H9 (cell line): Measurements from ENCODE around the gene MOBP. TPM values are rescaled to one million over a fixed set of nuclear protein-coding genes. Genes with fewer than 3 reads are reported as not detected.

ENCODE experiments used
- DNase-seq: peaks from one replicate; pipeline ENCODE4 v3.0.0-alpha.2; 2017
- H2AFZ ChIP-seq: one replicate; pipeline ENCODE4 v1.6.1; 2013; ENCODE audit warnings: mild to moderate bottlenecking, low read length, control low read depth, moderate library complexity
- H2AK5ac ChIP-seq: 2 replicates; pipeline ENCODE4 v1.6.1; 2013; ENCODE audit warnings: low read length, control low read depth, mixed read lengths; ENCODE audit not compliant: insufficient read length
- H2BK120ac ChIP-seq: one replicate; pipeline ENCODE4 v1.6.1; 2013; ENCODE audit warnings: low read depth, mild to moderate bottlenecking, low read length, control low read depth, inconsistent platforms; ENCODE audit not compliant: poor library complexity, severe bottlenecking
- H2BK12ac ChIP-seq: 2 replicates; pipeline ENCODE4 v1.6.1; 2013; ENCODE audit warnings: low read length, control low read depth, mixed read lengths, low read depth; ENCODE audit not compliant: insufficient read length
- H2BK15ac ChIP-seq: 2 replicates; pipeline ENCODE4 v1.6.1; 2013; ENCODE audit warnings: low read depth, low read length, control low read depth
- H2BK20ac ChIP-seq: one replicate; pipeline ENCODE4 v1.6.1; 2013; ENCODE audit warnings: low read depth, mild to moderate bottlenecking, low read length, control low read depth, inconsistent platforms; ENCODE audit not compliant: poor library complexity, severe bottlenecking
- H2BK5ac ChIP-seq: 2 replicates; pipeline ENCODE4 v1.6.1; 2013; ENCODE audit warnings: low read length, control low read depth, mixed read lengths; ENCODE audit not compliant: insufficient read length
- H3K14ac ChIP-seq: 2 replicates; pipeline ENCODE4 v1.6.1; 2013; ENCODE audit warnings: low read length, control low read depth; ENCODE audit not compliant: insufficient read depth
- H3K18ac ChIP-seq: 2 replicates; pipeline ENCODE4 v1.6.1; 2013; ENCODE audit warnings: low read depth, mild to moderate bottlenecking, mixed read lengths, low read length, control low read depth; ENCODE audit not compliant: insufficient read length
- H3K23ac ChIP-seq: 2 replicates; pipeline ENCODE4 v1.6.1; 2013; ENCODE audit warnings: low read length, control low read depth, mixed read lengths, low read depth; ENCODE audit not compliant: insufficient read length
- H3K23me2 ChIP-seq: 2 replicates; pipeline ENCODE4 v1.6.1; 2013; ENCODE audit warnings: low read depth, mild to moderate bottlenecking, mixed read lengths, low read length, control low read depth; ENCODE audit not compliant: insufficient read length, poor library complexity, severe bottlenecking
- H3K27ac ChIP-seq: 2 replicates; pipeline ENCODE4 v1.5.1; 2013; ENCODE audit warnings: low read length, control low read depth, mixed read lengths, low read depth; ENCODE audit not compliant: insufficient read length
- H3K27me3 ChIP-seq: 2 replicates; pipeline ENCODE4 v1.6.1; 2013; ENCODE audit warnings: low read length, control low read depth, inconsistent platforms; ENCODE audit not compliant: insufficient read depth
- H3K4ac ChIP-seq: 2 replicates; pipeline ENCODE4 v1.6.1; 2013; ENCODE audit warnings: low read depth, mild to moderate bottlenecking, control low read depth, inconsistent platforms, low read length, moderate library complexity
- H3K4me1 ChIP-seq: 2 replicates; pipeline ENCODE4 v1.6.1; 2013; ENCODE audit warnings: low read length, control low read depth, inconsistent platforms; ENCODE audit not compliant: insufficient read depth
- H3K4me2 ChIP-seq: 2 replicates; pipeline ENCODE4 v1.6.1; 2013; ENCODE audit warnings: low read length, control low read depth, mixed read lengths; ENCODE audit not compliant: insufficient read length, insufficient read depth
- H3K56ac ChIP-seq: 2 replicates; pipeline ENCODE4 v1.6.1; 2013; ENCODE audit warnings: low read depth, mild to moderate bottlenecking, mixed read lengths, low read length, control low read depth; ENCODE audit not compliant: insufficient read length
- H3K79me1 ChIP-seq: 2 replicates; pipeline ENCODE4 v1.6.1; 2013; ENCODE audit warnings: low read depth, mild to moderate bottlenecking, moderate library complexity, low read length, control low read depth, inconsistent platforms; ENCODE audit not compliant: insufficient read depth, poor library complexity, severe bottlenecking
- H3K79me2 ChIP-seq: 2 replicates; pipeline ENCODE4 v1.6.1; 2013; ENCODE audit warnings: low read length, control low read depth, inconsistent platforms; ENCODE audit not compliant: insufficient read depth
- H3K9ac ChIP-seq: 2 replicates; pipeline ENCODE4 v1.6.1; 2013; ENCODE audit warnings: low read length, control low read depth, mixed read lengths; ENCODE audit not compliant: insufficient read length; ENCODE audit errors: extremely low read depth
- H3K9me3 ChIP-seq: one replicate; pipeline ENCODE4 v1.6.1; 2013; ENCODE audit warnings: low read depth, low read length, inconsistent platforms; ENCODE audit not compliant: control insufficient read depth
- H3T11ph ChIP-seq: one replicate; pipeline ENCODE4 v1.6.1; 2013; ENCODE audit warnings: mild to moderate bottlenecking, low read length, control low read depth, inconsistent platforms
- H4K20me1 ChIP-seq: one replicate; pipeline ENCODE4 v1.6.1; 2013; ENCODE audit not compliant: control insufficient read depth, insufficient read length, insufficient read depth
- H4K5ac ChIP-seq: 2 replicates; pipeline ENCODE4 v1.6.1; 2013; ENCODE audit warnings: low read depth, mild to moderate bottlenecking, mixed read lengths, low read length, control low read depth; ENCODE audit not compliant: insufficient read length
- H4K8ac ChIP-seq: replicated peaks from 2 replicates; pipeline ENCODE4 v1.6.1; 2013; ENCODE audit warnings: low read length, control low read depth, mixed read lengths, low read depth; ENCODE audit not compliant: insufficient read length
- H4K91ac ChIP-seq: 2 replicates; pipeline ENCODE4 v1.6.1; 2013; ENCODE audit warnings: low read depth, mild to moderate bottlenecking, moderate library complexity, mixed read lengths, low read length, control low read depth; ENCODE audit not compliant: insufficient read length
- H3K27ac Mint-ChIP-seq, 3 experiments: 2 replicates in 2 of 3; 3 replicates in 1 of 3; pipeline ENCODE4 v1.8.0; 2020 to 2021; ENCODE audit warnings: mixed read lengths in 3 of 3, mild to moderate bottlenecking in 1 of 3, moderate library complexity in 1 of 3
- H3K27me3 Mint-ChIP-seq: 2 replicates; pipeline ENCODE4 v1.8.0; 2021; ENCODE audit warnings: low read depth, mild to moderate bottlenecking, moderate library complexity, mixed read lengths
- H3K36me3 Mint-ChIP-seq, 3 experiments: 2 replicates in 2 of 3; 3 replicates in 1 of 3; pipeline ENCODE4 v1.8.0; 2020 to 2021; ENCODE audit warnings: low read depth in 3 of 3, mixed read lengths in 3 of 3; ENCODE audit not compliant: insufficient read depth in 1 of 3
- H3K4me1 Mint-ChIP-seq, 2 experiments: 2 replicates each; pipeline ENCODE4 v1.8.0; 2020; ENCODE audit warnings: mixed read lengths in 2 of 2
- H3K4me3 Mint-ChIP-seq, 2 experiments: 2 replicates in 1 of 2; 3 replicates in 1 of 2; pipeline ENCODE4 v1.8.0; 2020 to 2021; ENCODE audit warnings: mild to moderate bottlenecking in 2 of 2, mixed read lengths in 2 of 2, moderate library complexity in 1 of 2
- H3K9me3 Mint-ChIP-seq, 2 experiments: 2 replicates in 1 of 2; 3 replicates in 1 of 2; pipeline ENCODE4 v1.8.0; 2020; ENCODE audit warnings: mild to moderate bottlenecking in 2 of 2, mixed read lengths in 2 of 2, moderate library complexity in 1 of 2
- WGBS: extraction: QIAGEN DNeasy Blood & Tissue Kit; methylation state at CpG from one replicate; pipeline ENCODE4 v1.1.7; 2013; ENCODE audit warnings: missing lambda C conversion rate, low lambda C conversion rate, mixed read lengths; ENCODE audit not compliant: insufficient read length; ENCODE audit errors: extremely low coverage; 5-methylcytosine and 5-hydroxymethylcytosine counted together
- total RNA-seq: library from RNA; stranded (reverse); gene quantifications from 2 replicates; pipeline ENCODE4 v1.2.1, GENCODE V29; 2021
- TF ChIP-seq, protein P1 (sequence below): fragments of 200-600 bp; sonication (generic); conservative IDR thresholded peaks from 3 replicates; pipeline ENCODE4 v1.8.0; 2021; ENCODE audit warnings: antibody characterized with exemption, mild to moderate bottlenecking

The MOBP gene
- total RNA-seq, 1 experiment from 2014 or later = not detected

DNA sequence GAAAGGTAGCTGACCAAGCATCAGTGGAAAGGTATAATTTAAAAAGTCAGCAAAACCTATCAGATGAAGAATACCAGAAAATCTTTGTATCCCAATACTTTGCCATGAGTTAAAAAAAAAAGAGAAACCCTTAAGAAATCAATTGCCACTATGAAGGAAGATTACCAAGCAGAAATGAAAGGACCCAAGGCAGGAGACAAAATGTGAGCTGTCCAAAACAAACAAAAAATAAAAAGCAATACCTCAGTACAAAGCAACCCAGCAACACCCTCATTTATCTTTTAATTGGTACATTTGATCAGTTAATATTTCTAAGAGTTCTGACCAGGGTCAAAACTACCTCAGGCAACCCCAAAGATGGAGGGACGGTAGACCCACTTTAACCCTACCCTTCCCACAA, 65.3 kb downstream of the MOBP start:
- WGBS = no CpG with 5 or more reads among the region's 1 CpG

More for the DNA sequence above, 65.3 kb downstream of the MOBP start:
- Histone ChIP-seq H2BK15ac (no peak overlapping the region), H2BK20ac (no peak overlapping the region), H2BK12ac (no peak overlapping the region), H3K4me2 (no peak overlapping the region), H3K9ac (no peak overlapping the region), H4K5ac (no peak overlapping the region), H3K56ac (no peak overlapping the region), H2BK120ac (no peak overlapping the region), H3K18ac (no peak overlapping the region), H3K4me1 (peaks cover 2% of the 10 kb centered on the region; the same call in 1 of the 2 replicates), H4K91ac (no peak overlapping the region), H4K20me1 (no peaks in the 10 kb centered on the region), H3K23ac (no peak overlapping the region), H2AFZ (no peak overlapping the region), H3K4ac (no peak overlapping the region), H2BK5ac (no peak overlapping the region), H3T11ph (no peak overlapping the region), H3K9me3 (no peaks in the 10 kb centered on the region), H2AK5ac (no peak overlapping the region), H3K79me1 (no peaks in the 10 kb centered on the region), H3K79me2 (no peaks in the 10 kb centered on the region), H4K8ac (no peak overlapping the region), H3K14ac (no peak overlapping the region), H3K23me2 (no peaks in the 10 kb centered on the region), H3K27ac (no peak overlapping the region), H3K27me3 (no peaks in the 10 kb centered on the region)
- no peak overlapping the region for H3K4me3 Mint-ChIP-seq
- H3K27ac Mint-ChIP-seq = no peak overlapping the region
- no peaks in the 10 kb centered on the region; a peak in 1 of 5 replicates for H3K9me3 Mint-ChIP-seq
- TF ChIP-seq, protein P1, sequence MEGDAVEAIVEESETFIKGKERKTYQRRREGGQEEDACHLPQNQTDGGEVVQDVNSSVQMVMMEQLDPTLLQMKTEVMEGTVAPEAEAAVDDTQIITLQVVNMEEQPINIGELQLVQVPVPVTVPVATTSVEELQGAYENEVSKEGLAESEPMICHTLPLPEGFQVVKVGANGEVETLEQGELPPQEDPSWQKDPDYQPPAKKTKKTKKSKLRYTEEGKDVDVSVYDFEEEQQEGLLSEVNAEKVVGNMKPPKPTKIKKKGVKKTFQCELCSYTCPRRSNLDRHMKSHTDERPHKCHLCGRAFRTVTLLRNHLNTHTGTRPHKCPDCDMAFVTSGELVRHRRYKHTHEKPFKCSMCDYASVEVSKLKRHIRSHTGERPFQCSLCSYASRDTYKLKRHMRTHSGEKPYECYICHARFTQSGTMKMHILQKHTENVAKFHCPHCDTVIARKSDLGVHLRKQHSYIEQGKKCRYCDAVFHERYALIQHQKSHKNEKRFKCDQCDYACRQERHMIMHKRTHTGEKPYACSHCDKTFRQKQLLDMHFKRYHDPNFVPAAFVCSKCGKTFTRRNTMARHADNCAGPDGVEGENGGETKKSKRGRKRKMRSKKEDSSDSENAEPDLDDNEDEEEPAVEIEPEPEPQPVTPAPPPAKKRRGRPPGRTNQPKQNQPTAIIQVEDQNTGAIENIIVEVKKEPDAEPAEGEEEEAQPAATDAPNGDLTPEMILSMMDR = no peak
- no peaks in the 10 kb centered on the region for H3K27me3 Mint-ChIP-seq
- no peak for DNase-seq
- H3K36me3 Mint-ChIP-seq = no peaks in the 10 kb centered on the region
- peaks cover 7 to 18% of the 10 kb centered on the region in 2 experiments for H3K4me1 Mint-ChIP-seq
